HFF-Myc (cell line): ENCODE measurements around the gene VRK1.
A peak's percentile ranks its signal among the peaks of the same experiment; 100 is the strongest.

Experiments used
- DNase-seq: peaks from one replicate; pipeline ENCODE4 v3.0.0-alpha.2; 2011; ENCODE audit warnings: low read depth; ENCODE audit errors: extremely low read depth
- H3K4me3 ChIP-seq: replicated peaks from 2 replicates; pipeline ENCODE4 v1.5.1; 2011; ENCODE audit warnings: low read depth, mild to moderate bottlenecking, control low read depth, low read length
- TF ChIP-seq, protein P1 (sequence below): IDR thresholded peaks from 2 replicates; pipeline ENCODE4 v1.5.1; 2012; ENCODE audit warnings: mild to moderate bottlenecking, low read depth, low read length, control low read depth; ENCODE audit errors: missing control alignments

Gene VRK1

DNA sequence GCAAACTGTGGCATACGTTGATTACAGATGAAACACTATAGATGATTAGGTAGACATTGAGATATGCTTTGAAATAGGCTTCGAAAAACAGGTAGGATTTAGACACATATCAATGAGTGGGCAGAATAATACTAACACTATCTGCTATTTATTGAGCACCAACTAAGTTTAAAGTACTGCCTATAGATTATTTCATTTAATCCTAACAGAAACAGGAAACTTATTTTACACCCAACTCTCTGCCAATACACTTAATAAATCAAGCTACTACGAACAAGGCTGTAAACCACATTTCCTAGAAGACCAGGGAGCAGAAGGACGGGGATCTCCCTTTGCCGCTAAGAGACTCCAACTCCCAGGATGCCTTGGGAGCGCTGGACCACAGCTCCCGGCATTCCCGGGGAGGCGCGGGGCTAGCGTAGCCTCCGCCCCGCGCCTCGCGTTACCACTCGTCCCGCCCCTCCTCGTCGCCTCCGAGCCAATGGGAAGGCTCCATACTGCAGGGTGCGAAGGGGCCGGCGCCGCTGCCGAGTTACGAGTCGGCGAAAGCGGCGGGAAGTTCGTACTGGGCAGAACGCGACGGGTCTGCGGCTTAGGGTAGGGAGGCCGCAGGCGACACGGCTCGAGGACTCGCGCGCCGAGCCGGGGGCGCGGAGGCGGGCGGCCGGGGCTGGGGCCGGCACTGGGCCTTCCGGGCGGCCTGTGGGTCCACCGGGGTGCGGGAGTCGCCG is at the start of gene VRK1:
VRK1 (plus strand) TSS at position 532 of the 731 bp plus-strand sequence. CDS start 36,090 bp downstream, outside the sequence.
- peak; percentile 76 for DNase-seq
- peak within 1 kb of the TSS; percentile 86 for H3K4me3 ChIP-seq
- TF ChIP-seq, protein P1, sequence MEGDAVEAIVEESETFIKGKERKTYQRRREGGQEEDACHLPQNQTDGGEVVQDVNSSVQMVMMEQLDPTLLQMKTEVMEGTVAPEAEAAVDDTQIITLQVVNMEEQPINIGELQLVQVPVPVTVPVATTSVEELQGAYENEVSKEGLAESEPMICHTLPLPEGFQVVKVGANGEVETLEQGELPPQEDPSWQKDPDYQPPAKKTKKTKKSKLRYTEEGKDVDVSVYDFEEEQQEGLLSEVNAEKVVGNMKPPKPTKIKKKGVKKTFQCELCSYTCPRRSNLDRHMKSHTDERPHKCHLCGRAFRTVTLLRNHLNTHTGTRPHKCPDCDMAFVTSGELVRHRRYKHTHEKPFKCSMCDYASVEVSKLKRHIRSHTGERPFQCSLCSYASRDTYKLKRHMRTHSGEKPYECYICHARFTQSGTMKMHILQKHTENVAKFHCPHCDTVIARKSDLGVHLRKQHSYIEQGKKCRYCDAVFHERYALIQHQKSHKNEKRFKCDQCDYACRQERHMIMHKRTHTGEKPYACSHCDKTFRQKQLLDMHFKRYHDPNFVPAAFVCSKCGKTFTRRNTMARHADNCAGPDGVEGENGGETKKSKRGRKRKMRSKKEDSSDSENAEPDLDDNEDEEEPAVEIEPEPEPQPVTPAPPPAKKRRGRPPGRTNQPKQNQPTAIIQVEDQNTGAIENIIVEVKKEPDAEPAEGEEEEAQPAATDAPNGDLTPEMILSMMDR, result no peak

GRCh38 chr14:96747608-96748007 is 49.6 kb upstream of the VRK1 start:
- no peak overlapping the region for H3K4me3 ChIP-seq
- TF ChIP-seq, protein P1, result no peak
- DNase-seq, result no peak

DNA sequence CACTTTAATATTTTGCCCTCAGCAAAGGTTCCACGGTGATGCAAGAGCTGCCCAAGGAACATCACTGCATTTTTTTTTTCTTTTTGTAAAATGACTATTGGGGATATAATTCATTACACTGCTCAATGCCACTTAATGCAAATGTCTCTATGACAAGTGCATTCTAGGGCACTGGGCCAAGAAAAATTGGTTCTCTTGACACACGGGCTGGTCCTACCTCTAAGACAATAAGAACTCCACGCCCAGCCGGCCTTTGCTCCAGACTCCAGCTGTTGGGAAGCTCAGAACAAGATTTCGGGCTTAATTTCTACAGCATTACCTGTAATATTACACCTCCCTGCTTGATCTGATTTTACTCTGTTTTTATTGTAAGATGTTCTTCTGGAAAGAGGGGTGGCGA is 48.8 kb upstream of the VRK1 start:
- TF ChIP-seq, protein P1, result no peak
- DNase-seq, result no peak
- H3K4me3 ChIP-seq, result no peak overlapping the region

DNA sequence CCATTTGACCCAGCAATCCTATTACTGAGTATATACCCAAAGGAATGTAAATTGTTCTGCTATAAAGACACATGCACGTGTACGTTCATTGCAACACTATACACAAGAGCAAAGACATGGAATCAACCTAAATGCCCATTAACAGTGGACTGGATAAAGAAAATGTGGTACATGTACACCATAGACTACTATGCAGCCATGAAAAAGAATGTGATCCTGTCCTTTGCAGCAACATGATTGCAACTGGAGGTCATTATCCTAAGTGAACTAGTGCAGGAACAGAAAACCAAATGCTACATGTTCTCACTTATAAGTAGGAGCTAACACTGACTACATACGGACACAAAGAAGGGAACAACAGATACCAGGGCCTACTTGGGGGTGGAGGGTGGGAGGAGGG is 45.7 kb upstream of the VRK1 start:
- DNase-seq, result no peak
- TF ChIP-seq, protein P1, result no peak
- H3K4me3 ChIP-seq, result no peak overlapping the region

DNA sequence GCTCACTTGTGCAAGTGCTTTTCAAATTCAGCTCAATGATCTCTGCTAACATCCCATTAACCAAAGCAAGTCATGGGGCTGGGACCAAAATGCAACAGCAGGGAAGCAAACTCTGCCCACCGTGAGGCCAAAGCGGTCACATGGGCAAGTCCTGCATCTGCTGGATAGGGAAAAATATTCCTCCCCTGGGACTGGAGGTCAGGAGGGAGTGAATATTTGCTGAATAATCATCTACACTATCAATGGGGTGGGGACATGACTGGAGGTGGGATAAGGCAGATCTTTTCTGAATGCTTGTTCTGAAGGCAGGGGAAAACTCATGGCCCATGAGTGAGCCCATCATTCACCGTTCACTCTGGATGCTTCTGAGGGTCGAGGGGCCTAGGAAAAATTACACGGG is 45.1 kb upstream of the VRK1 start:
- TF ChIP-seq, protein P1, result no peak
- no peak for DNase-seq
- H3K4me3 ChIP-seq, result no peak overlapping the region

DNA sequence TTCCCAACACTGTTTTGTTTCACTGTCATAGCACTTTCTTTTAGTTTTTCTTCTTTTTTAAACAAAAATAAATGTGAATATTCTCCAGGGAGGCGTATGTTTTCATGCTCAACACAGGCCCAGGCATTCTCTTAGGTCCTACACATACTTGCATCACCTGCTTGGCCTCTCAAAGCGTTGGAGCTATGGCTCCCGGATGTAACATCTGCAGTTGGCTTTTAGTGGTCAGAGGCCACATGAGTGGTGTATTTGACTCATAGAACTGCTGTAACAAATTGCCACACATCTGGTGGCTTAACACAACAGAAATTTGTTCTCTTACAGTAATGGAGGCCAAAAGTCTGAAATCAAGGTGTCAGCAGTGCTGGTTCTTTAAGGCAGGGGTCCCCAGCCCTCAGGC is 44.6 kb upstream of the VRK1 start:
- DNase-seq, result peak; percentile 46
- TF ChIP-seq, protein P1, result no peak
- H3K4me3 ChIP-seq, result no peak overlapping the region

- no peak overlapping the region for H3K4me3 ChIP-seq
- TF ChIP-seq, protein P1, result no peak
- DNase-seq, result no peak
Measured at GRCh38 chr14:96754162-96754844, 42.9 kb upstream of the VRK1 start.
